BLaER1 (cell line): Measurements from ENCODE around the gene EML3.

Source experiments
- H3K27ac ChIP-seq: shearing (Covaris generic); formaldehyde crosslinking; 2 replicates; pipeline ENCODE4 v1.8.1; 2022
- H3K27me3 ChIP-seq: shearing (Covaris generic); formaldehyde crosslinking; 2 replicates; pipeline ENCODE4 v1.8.1; 2022
- H3K36me3 ChIP-seq: shearing (Covaris generic); formaldehyde crosslinking; 2 replicates; pipeline ENCODE4 v1.8.1; 2022
- H3K4me1 ChIP-seq: shearing (Covaris generic); formaldehyde crosslinking; 2 replicates; pipeline ENCODE4 v1.8.1; 2022
- H3K4me2 ChIP-seq: shearing (Covaris generic); formaldehyde crosslinking; 2 replicates; pipeline ENCODE4 v1.8.1; 2022
- H3K4me3 ChIP-seq: shearing (Covaris generic); formaldehyde crosslinking; 2 replicates; pipeline ENCODE4 v1.8.1; 2022
- H3K9ac ChIP-seq: shearing (Covaris generic); formaldehyde crosslinking; 2 replicates; pipeline ENCODE4 v1.8.1; 2022
- H3K9me3 ChIP-seq: shearing (Covaris generic); formaldehyde crosslinking; 2 replicates; pipeline ENCODE4 v1.8.1; 2022
- H4K20me1 ChIP-seq: shearing (Covaris generic); formaldehyde crosslinking; 2 replicates; pipeline ENCODE4 v1.8.1; 2022
- Cebpa-rat ChIP-seq: shearing (Covaris generic); IDR thresholded peaks from 2 replicates; pipeline ENCODE4 v1.8.1; 2022

Gene EML3

DNA sequence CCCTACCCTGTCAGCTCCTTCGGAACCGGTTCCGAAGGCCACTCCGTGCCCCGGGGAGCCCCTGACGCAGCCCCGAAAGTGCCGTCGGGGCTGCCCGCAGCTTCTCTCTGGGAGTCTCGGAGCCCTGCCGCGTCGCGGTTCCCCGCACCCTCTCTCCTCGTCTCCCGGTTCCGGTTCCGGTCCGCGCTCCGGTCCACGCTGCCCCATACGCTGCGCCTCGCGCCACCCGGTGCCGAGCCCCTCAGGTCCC is 11.5 kb downstream of the EML3 start:
- Histone ChIP-seq H3K27me3 (no peaks in the 10 kb centered on the region), H3K9me3 (no peaks in the 10 kb centered on the region), H3K4me3 (peak overlapping the region; percentile 91), H3K4me2 (peak overlapping the region; percentile 100), H3K4me1 (peaks cover 60% of the 10 kb centered on the region), H4K20me1 (peaks cover 34% of the 10 kb centered on the region), H3K9ac (peak overlapping the region; percentile 100), H3K36me3 (peaks cover 54% of the 10 kb centered on the region), H3K27ac (peak overlapping the region; percentile 100)
- TF ChIP-seq Cebpa-rat: no peak

DNA sequence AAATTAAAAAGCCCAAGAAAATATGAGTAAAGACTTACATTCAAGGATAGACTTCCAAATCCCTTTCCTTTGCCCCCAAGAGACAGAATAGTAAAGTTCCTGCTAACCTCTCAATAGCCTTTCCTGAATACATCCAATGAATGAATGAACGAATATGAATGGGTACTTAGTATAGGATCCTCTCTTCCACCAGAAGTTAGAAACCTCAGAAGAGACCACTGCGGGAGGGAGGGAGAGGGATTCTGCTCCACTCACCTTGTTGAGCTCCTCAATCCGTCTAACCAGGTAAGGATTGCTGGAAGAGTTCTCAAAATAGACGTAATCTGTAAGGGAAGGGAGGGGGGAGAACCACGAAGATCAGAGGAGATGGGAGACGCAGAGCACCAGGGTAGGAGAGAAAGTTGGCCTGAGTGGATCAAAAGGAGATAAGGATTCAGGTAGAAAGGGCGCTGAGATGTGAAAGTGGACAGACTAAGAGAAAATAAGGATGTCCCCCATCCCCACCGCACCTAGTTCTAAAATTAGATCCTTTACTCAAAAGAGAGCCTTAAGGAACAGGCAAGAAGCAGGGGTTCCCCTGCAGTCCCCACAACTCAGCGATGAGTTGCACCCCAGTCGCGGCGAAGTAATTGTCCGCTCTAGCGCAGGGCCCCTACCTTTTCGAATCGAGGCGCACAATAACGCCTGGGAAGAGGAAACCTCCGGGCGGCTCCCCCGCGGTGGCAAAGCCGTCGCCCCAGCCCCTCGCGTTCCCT is 12.0 kb downstream of the EML3 start:
- Histone ChIP-seq H3K36me3 (peaks cover 54% of the 10 kb centered on the region), H3K4me1 (peaks cover 59% of the 10 kb centered on the region)

DNA sequence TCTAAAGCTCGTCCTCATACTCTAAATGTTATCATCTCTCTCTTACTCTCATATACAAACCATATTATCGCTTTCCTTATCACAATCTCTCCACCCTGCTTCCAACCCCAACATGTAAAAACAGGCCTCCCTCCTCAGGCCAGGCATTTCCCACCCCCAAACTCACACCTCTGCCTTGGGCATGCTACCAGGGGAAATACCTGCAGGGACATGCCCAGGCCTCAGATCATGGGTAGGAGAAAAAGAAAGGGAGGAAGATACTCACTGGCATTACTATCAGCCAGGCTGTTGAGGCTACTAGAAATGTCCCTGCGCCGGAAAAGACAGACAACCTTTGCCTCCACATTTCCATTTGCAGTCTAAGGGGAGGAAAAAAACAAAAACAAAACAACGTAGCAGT is 12.7 kb downstream of the EML3 start:
- Histone ChIP-seq H3K4me2 (peak overlapping the region; percentile 100), H3K27me3 (no peaks in the 10 kb centered on the region), H3K4me3 (peak overlapping the region; percentile 91), H3K27ac (peak overlapping the region; percentile 100), H3K36me3 (peaks cover 54% of the 10 kb centered on the region), H4K20me1 (peaks cover 39% of the 10 kb centered on the region), H3K9me3 (no peaks in the 10 kb centered on the region), H3K4me1 (peaks cover 52% of the 10 kb centered on the region), H3K9ac (peak overlapping the region; percentile 100)
- no peak for TF ChIP-seq Cebpa-rat

More for the DNA sequence above, 12.0 kb downstream of the EML3 start:
- no peak for TF ChIP-seq Cebpa-rat
- H3K4me3 ChIP-seq: peak overlapping the region; percentile 91
- peaks cover 39% of the 10 kb centered on the region for H4K20me1 ChIP-seq
- peak overlapping the region; percentile 100 for H3K27ac ChIP-seq
- no peaks in the 10 kb centered on the region for H3K27me3 ChIP-seq
- H3K9me3 ChIP-seq: no peaks in the 10 kb centered on the region
- H3K9ac ChIP-seq: peak overlapping the region; percentile 100
- H3K4me2 ChIP-seq: peak overlapping the region; percentile 100

DNA sequence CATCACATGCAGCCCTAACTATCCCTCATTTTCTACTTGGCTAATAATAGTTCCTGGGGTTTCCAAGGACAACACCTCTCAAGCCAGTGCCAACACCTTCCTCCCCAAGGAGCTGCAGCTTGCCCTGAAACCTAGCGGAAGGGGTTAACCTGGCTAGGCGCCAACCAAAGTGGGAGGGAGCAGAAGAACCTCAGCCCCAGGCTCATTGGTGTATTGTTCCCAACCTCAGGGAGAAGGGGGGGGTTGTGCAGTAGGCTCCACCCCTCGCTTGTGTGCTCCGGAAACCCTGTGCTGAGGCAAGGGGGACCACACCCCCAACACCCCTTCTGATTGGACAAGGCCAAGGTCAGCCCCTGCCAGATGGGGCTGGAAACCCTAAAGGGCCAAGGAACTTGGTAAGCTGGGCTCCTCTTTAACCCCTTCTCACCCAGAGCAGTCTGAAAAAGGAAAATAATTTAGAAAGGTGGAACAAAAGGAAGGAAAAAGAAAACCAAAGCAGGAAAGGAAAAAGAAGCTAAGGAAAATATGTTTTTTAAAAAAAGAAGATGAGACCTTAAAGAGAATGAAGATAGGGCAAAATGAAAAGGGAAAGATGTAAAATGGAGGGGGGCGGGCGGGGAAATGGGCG is 13.4 kb downstream of the EML3 start:
- H3K4me1 ChIP-seq: peaks cover 45% of the 10 kb centered on the region
- H3K4me3 ChIP-seq: peak overlapping the region; percentile 91
- H3K36me3 ChIP-seq: peaks cover 54% of the 10 kb centered on the region
- H3K9me3 ChIP-seq: no peaks in the 10 kb centered on the region
- no peaks in the 10 kb centered on the region for H3K27me3 ChIP-seq
- TF ChIP-seq Cebpa-rat: no peak
- peak overlapping the region; percentile 100 for H3K4me2 ChIP-seq
- H3K27ac ChIP-seq: peak overlapping the region; percentile 100
- H3K9ac ChIP-seq: peak overlapping the region; percentile 100
- H4K20me1 ChIP-seq: peaks cover 39% of the 10 kb centered on the region

DNA sequence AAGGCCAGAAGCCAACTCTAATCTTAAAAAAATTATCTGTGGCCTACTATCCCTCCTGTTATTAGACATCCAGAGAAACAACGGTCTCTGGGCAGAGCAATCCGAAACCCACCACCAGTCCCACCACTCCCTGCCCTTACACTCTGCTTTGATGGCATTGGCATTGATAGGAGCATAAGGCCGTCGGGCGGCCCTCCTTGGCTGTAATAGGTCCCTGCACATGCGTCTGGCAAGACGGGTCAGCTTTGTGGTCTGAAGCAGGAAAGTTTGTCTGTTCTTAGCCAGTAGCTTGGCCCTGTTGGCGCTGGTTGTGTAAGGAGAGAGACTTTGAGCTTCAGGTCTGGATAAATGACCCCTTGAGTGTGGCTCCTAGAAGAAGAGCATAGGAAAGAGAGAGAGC is 17.5 kb downstream of the EML3 start:
- no peak overlapping the region for H3K4me2 ChIP-seq
- no peaks in the 10 kb centered on the region for H3K9me3 ChIP-seq
- peaks cover 55% of the 10 kb centered on the region for H3K4me1 ChIP-seq
- no peaks in the 10 kb centered on the region for H3K27me3 ChIP-seq
- peaks cover 35% of the 10 kb centered on the region for H4K20me1 ChIP-seq
- peak overlapping the region; percentile 33; the same call in 1 of the 2 replicates for H3K9ac ChIP-seq
- no peak overlapping the region for H3K4me3 ChIP-seq
- no peak for TF ChIP-seq Cebpa-rat
- no peak overlapping the region for H3K27ac ChIP-seq
- peaks cover 59% of the 10 kb centered on the region for H3K36me3 ChIP-seq

DNA sequence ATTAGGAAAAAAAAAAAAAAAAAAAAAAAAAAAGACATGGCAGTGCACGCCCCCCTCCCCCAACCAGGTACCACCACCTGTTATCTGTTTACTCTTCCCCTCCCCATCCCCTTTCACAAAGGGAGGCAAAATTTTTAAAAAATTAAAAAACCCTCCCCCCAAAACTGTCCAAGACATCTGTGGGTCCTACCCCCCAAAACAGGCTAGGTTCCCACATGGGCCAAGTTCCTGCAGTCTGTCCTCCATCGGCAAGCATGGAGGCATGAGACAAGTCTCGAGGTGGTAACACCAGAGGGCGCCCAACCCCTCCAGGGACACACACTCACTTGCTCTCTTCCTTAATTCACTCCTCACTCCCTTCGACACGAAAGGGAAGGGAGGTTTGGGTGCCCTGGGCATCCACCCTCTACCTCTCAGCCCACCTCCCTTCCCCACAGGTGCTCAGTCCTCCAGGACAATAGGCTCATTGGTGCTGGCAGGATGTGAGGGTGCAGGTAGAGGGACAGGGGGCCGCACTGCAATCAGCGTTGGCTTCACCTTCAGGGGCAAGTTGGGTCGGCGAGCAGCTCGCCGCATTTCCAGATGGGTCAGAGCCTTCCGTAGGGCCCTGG is 19.0 kb downstream of the EML3 start:
- H3K9ac ChIP-seq: no peak overlapping the region
- no peak for TF ChIP-seq Cebpa-rat

DNA sequence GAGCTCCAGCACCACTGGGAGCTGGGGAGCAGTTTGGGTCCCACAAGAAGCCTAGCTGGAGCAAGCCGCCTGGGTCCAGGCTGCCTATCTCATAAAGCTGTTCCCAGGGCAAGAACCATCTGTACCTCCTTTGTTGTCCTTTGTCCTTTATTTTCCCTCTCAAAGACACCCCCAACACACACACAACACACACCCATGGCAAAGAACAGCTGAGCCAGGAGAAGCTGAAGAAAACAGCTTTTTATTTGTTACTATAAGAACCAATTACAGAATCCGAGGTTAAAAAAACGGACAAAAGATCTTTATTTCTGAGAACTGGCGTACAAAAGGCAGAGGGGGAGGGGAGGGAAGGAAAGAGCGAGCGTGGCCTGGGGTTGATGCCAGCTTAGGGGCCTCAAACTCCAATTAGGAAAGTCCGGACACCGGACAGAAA is 19.6 kb downstream of the EML3 start:
- H3K36me3 ChIP-seq: peaks cover 63% of the 10 kb centered on the region
- peaks cover 49% of the 10 kb centered on the region for H3K4me1 ChIP-seq
- peak overlapping the region; percentile 93 for H3K4me2 ChIP-seq

More for the DNA sequence above, 19.0 kb downstream of the EML3 start:
- Histone ChIP-seq H3K36me3 (peaks cover 62% of the 10 kb centered on the region), H3K4me3 (no peak overlapping the region), H4K20me1 (peaks cover 28% of the 10 kb centered on the region), H3K27me3 (no peaks in the 10 kb centered on the region), H3K9me3 (no peaks in the 10 kb centered on the region), H3K4me2 (peak overlapping the region; percentile 93), H3K27ac (no peak overlapping the region), H3K4me1 (peaks cover 55% of the 10 kb centered on the region)

DNA sequence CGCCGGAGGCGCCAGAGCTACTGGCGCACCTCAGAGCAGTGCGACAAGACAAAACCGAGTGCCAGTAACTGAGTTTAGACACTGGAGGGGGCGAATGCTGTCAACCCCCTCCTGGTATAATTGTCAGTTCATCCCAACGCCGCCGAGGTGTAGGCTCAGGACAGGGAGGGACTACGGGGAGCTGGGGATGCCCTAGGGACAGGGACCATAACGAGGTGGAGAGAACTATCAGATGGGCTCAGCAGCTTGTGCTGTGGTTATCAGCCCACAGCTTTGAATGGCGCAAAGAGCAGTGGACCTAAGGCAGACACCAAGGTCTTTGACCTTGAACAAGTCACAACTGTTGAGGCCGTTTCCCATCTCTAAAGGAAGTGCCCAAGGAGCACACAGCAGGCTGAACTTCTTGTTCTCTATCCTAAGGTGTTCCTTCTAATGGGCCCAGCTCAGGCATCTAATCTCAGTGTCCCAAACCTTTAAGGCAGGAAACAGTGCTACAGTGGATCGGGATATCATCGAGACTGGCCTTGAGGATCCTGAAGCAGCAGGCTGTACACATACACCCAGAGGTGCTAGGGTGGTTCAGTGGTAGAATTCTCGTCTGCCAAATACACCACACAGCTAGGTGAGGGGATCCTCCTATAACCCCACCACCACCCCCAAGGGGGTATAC is 20.3 kb downstream of the EML3 start:
- Histone ChIP-seq H3K27me3 (no peaks in the 10 kb centered on the region), H3K27ac (peak overlapping the region; percentile 92), H3K9ac (peak overlapping the region; percentile 84), H3K4me2 (peak overlapping the region; percentile 93), H3K4me3 (peak overlapping the region; percentile 89), H3K36me3 (peaks cover 63% of the 10 kb centered on the region), H3K9me3 (no peaks in the 10 kb centered on the region), H3K4me1 (peaks cover 42% of the 10 kb centered on the region), H4K20me1 (peaks cover 16% of the 10 kb centered on the region; the same call in 1 of the 2 replicates)
- TF ChIP-seq Cebpa-rat: no peak

More for the DNA sequence above, 19.6 kb downstream of the EML3 start:
- Histone ChIP-seq H3K9me3 (no peaks in the 10 kb centered on the region), H3K27me3 (no peaks in the 10 kb centered on the region), H3K9ac (peak overlapping the region; percentile 84), H3K4me3 (peak overlapping the region; percentile 89; the same call in 1 of the 2 replicates), H3K27ac (peak overlapping the region; percentile 92; the same call in 1 of the 2 replicates), H4K20me1 (peaks cover 22% of the 10 kb centered on the region)
- no peak for TF ChIP-seq Cebpa-rat

DNA sequence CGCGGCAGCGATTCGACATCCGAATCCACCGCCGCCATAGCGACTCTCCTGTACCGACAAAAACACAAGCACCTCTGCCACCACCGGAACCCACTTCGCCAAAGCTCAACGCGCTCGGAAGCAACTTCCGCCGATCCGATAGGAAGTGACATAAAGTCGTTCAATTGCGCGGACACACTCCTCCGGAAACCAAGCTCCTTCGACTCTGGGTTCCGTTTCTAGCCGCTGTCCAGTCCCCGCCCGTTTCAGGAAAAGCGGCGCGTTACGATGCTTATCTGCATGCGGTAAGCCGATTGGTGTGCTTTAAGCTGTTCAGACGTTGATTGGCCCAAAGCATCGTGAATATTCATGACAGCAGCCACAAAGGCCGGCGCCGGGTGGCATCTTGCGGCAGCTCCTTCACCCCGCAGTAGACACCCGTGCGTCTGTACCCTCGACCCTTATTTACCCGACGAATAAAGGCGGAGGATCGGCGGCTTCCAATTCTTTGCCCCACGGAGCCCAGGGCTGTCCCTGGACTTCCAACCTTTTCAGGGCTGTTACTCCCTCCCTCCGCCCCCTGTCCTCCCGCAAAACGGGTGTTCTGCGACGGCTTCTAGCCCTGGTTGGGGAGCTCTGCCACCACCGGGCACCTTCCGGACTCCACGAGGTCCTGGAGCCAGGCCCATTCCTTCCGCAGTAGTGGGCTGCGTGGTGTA is 21.0 kb downstream of the EML3 start, which contains the start of gene TUT1:
TSS of gene TUT1 (minus strand) at position 76 of the 698 bp plus-strand sequence. CDS start at position 38, 38 bp downstream.
- H3K27me3 ChIP-seq: no peaks in the 10 kb centered on the region
- no peaks in the 10 kb centered on the region for H3K9me3 ChIP-seq
- peaks cover 63% of the 10 kb centered on the region for H3K36me3 ChIP-seq
- peaks cover 15% of the 10 kb centered on the region; the same call in 1 of the 2 replicates for H4K20me1 ChIP-seq
- H3K4me1 ChIP-seq: peaks cover 40% of the 10 kb centered on the region
- H3K4me2 ChIP-seq: peak within 1 kb of the TSS; percentile 93
- no peak for TF ChIP-seq Cebpa-rat
- H3K4me3 ChIP-seq: peak within 1 kb of the TSS; percentile 89
- peak within 1 kb of the TSS; percentile 95 for H3K27ac ChIP-seq
- peak within 1 kb of the TSS; percentile 96 for H3K9ac ChIP-seq
